Bronchial smooth muscle cell (primary cell): ENCODE results near the gene TIMP1. TPM values are rescaled to one million over a fixed set of nuclear protein-coding genes. Genes with fewer than 3 reads are reported as not detected.

ENCODE experiments used
- total RNA-seq: library from RNA; depleted of rRNA; stranded (reverse); fragments of >200 nt; gene quantifications from 2 replicates; pipeline ENCODE4 v1.2.1, GENCODE V29; 2014

TIMP1 gene
- 562 and 1,128 TPM in 2 replicates for total RNA-seq

DNA sequence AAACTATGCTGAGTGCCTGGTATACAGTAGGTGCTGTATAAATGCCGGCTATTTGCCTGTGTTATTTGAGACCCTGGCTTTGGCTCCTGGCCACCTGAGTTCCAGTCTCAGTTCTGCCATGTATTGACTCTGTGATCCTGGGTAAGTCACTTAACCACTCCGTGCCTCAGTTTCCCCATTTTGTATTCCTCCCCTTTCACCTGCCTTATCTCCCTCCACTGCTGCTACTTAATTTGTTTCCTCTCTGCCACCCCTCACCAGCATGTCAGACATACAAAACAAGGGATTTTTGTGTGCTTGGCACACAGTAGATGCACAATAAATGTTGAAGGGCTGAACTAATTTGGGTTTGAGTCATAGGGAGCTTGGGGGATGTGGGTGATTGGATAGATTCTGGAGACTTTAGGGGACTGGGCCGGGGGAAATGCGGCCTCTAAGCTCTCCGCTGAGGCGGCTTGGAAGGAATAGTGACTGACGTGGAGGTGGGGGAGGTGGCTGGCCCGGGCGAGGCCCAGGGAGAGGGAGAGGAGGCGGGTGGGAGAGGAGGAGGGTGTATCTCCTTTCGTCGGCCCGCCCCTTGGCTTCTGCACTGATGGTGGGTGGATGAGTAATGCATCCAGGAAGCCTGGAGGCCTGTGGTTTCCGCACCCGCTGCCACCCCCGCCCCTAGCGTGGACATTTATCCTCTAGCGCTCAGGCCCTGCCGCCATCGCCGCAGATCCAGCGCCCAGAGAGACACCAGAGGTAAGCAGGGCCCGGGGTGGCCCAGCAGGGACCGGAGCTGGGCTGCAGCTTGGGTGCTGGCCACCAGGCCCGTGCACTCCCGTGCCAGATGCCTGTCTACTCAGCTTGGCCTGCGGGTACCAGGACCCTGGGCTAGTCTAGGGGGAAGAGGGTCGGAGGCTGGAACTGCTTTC, at the start of gene TIMP1:
TIMP1 (plus strand) TSS at position 706 of the 917 bp plus-strand sequence. CDS start 980 bp downstream, outside the sequence.

GRCh38 chrX:47560934-47561658, 21.1 kb upstream of the TIMP1 start, which contains the start of gene ARAF:
ARAF (plus strand) TSS chrX:47561205; CDS start chrX:47562968, 1,763 bp downstream.

DNA sequence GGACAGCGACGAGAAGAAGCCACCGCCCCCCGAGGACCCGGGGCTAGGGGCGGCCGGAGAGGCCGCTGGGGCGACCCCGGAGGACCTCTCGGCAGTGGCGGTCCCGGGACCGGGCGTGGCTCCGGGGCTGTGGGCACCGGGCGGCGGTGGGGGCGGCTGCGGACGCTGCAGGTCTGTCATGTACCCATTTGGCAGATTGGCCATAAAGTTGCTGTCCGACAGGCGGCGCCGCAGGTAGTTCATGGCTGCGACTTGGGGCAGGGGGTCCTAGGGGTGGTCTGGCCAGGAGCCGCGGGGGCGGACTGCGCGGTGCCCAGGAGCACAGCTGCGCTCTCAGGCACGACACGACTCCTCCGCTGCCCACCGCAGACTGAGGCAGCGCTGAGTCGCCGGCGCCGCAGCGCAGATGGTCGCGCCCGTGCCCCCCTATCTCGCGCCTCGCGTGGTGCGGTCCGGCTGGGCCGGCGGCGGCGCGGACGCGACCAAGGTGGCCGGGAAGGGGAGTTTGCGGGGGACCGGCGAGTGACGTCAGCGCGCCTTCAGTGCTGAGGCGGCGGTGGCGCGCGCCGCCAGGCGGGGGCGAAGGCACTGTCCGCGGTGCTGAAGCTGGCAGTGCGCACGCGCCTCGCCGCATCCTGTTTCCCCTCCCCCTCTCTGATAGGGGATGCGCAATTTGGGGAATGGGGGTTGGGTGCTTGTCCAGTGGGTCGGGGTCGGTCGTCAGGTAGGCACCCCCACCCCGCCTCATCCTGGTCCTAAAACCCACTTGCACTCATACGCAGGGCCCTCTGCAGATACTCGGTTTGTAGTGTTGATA, 37.5 kb downstream of the TIMP1 start, which contains the start of gene SYN1:
SYN1 (minus strand) TSS at position 372 of the 817 bp plus-strand sequence; CDS start at position 243, 129 bp downstream.

GRCh38 chrX:47629419-47630200, 47.4 kb downstream of the TIMP1 start, which contains the start of gene CFP:
CFP (minus strand) TSS chrX:47629930; CDS start chrX:47629844, 86 bp downstream.

Other genes with a start within 250 kb of the TIMP1 start
- gene ZNF157, start 211.9 kb upstream of the TIMP1 start, total RNA-seq, result 0.32 and 0.43 TPM in 2 replicates
- gene ZNF41, start 99.2 kb upstream of the TIMP1 start, total RNA-seq, result 3.3 and 3.5 TPM in 2 replicates
- gene ARAF, start 21.2 kb upstream of the TIMP1 start, total RNA-seq, result 9.0 and 13.3 TPM in 2 replicates
- gene SYN1, start 37.4 kb downstream of the TIMP1 start, total RNA-seq, result 0.09 and 0.16 TPM in 2 replicates
- gene CFP, start 47.5 kb downstream of the TIMP1 start, total RNA-seq, result 0.17 and 0.47 TPM in 2 replicates
- 7.7 and 8.2 TPM in 2 replicates for gene ELK1, start 68.1 kb downstream of the TIMP1 start, total RNA-seq
- gene UXT, start 76.7 kb downstream of the TIMP1 start, total RNA-seq, result 103 and 132 TPM in 2 replicates